GM18499 (cell line): ENCODE results near the gene GHDC.
"Not testable (repeated sequence)": the region's sequence is repeated elsewhere in the genome, so short reads cannot be mapped to it uniquely, and the experiment has no call there.

Source experiments
- ATAC-seq: cut with Tn5 transposase; IDR thresholded peaks from one replicate; pipeline ENCODE4 v1.9.1; 2021; ENCODE audit warnings: moderate number of reproducible peaks; ENCODE audit not compliant: insufficient read depth, unreplicated experiment

The GHDC gene

GRCh38 chr17:42163113-42163512 is 31.2 kb downstream of the GHDC start:
- no peak for ATAC-seq

- no peak for ATAC-seq
Measured at GRCh38 chr17:42160531-42160910, 33.8 kb downstream of the GHDC start.

- ATAC-seq: no peak
Measured at GRCh38 chr17:42159796-42160530, 34.3 kb downstream of the GHDC start.

DNA sequence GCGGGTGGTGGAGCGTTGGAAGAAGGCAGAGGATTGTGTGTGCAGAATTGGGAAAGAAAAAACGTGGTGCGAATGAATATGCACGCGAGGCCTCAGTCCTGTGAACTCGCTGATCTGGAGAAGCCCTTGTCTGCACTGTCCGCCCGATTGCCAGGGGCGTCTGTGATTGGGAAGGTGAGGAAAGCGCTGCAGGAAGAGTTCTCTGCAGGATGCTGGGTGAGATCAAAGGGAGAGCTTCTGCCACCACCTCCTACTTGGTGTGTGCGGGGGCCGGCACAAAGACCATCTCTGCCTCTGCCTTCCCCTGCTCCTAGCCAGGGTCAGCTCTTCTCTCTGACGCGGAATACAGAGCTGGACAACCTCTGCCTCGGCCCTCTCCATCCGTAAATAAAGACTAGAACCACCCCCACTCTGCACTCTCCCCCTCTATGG is 38.7 kb downstream of the GHDC start:
- ATAC-seq: no peak

- ATAC-seq: no peak
Measured at GRCh38 chr17:42153919-42154742, 40.2 kb downstream of the GHDC start.

DNA sequence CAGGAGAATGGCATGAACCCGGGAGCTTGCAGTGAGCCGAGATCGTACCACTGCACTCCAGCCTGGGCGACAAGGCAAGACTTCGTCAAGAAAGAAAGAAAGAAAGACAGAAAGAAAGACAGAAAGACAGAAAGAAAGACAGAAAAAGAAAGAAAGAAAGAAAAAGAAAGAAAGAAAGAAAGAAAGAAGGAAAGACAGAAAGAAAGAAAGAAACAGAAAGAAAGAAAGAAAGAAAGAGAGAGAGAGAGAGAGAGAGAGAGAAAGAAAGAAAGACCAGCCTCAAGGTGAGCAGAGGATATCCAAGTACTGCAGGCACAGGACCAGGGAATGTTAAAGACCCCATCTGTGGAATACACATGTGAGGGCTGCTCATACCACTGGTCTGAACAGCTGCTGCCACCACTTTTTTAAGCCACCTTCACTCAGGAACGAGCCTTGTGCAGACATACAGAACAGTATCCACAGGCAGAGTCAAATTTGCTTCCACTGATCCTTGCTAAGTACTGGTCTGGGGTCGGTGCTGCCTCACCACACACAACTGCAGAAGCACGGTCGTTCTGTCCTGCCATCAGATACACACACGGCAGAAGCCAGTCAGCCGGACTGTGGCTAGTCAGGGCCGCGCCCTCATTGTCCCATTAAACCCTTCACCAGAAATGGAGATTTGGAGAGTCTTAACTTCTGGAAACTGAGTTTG is 47.2 kb downstream of the GHDC start:
- ATAC-seq: no peak

GRCh38 chr17:42143138-42143537 is 51.2 kb downstream of the GHDC start:
- not testable (repeated sequence) for ATAC-seq

GRCh38 chr17:42142371-42142896 is 51.9 kb downstream of the GHDC start:
- ATAC-seq: no peak

- no peak for ATAC-seq
Measured at GRCh38 chr17:42141382-42141781, 52.9 kb downstream of the GHDC start.

- ATAC-seq: not testable (repeated sequence)
Measured at GRCh38 chr17:42140690-42141089, 53.6 kb downstream of the GHDC start.
